ENCODE measurements around the gene TBCE. TPM values are rescaled to one million over a fixed set of nuclear protein-coding genes. Genes with fewer than 3 reads are reported as not detected.
A peak's percentile ranks its signal among the peaks of the same experiment; 100 is the strongest.

TBCE gene
- polyA plus RNA-seq, 3 donors, result 15.4 to 19.4 (median 17.6) TPM

DNA sequence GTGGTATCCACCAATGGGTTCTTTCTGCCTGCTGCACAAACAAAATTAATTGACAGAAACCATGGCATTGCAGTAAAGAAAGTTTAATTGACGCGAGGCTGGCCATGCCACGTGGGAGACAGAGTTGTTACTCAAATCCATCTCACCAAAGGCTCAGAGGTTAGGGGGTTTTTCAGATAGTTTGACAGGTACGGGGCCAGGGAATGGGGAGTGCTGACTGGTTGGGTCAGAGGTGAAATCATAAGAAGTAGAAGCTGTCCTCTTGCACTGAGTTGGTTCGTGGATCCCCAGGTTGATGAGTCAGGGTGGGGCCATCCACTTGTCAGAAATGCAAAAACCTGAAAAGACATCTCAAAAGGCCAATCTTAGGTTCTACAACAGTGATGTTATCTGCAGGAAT, 941 bp upstream of the TBCE start:
- H3K4me2 ChIP-seq (replicated peaks; ENCODE audit: extremely low read depth, low read length, poor library complexity, severe bottlenecking), result no peak overlapping the region
- peak overlapping the region in 1 of 2 donors; percentile 12 for H3K4me3 Mint-ChIP-seq
- no peak overlapping the region for H3K27ac ChIP-seq (ENCODE audit: low read depth in 1 of 2, low read length in 2 of 2)
- H3K4me3 ChIP-seq (replicated peaks in 1 of 3; ENCODE audit: low read depth in 2 of 3, low read length in 3 of 3), result no peak overlapping the region
- H4K20me1 ChIP-seq (ENCODE audit: insufficient read depth, low read length), result no peaks in the 10 kb centered on the region
- peaks cover 38% of the 10 kb centered on the region for H3K79me2 ChIP-seq (ENCODE audit: insufficient read depth, low read length)
- H3K4me1 ChIP-seq (ENCODE audit: control insufficient read depth in 1 of 2, insufficient read depth in 2 of 2, low read length in 2 of 2), result peaks cover 11 to 17% of the 10 kb centered on the region in 2 donors
- TF ChIP-seq, protein P1, sequence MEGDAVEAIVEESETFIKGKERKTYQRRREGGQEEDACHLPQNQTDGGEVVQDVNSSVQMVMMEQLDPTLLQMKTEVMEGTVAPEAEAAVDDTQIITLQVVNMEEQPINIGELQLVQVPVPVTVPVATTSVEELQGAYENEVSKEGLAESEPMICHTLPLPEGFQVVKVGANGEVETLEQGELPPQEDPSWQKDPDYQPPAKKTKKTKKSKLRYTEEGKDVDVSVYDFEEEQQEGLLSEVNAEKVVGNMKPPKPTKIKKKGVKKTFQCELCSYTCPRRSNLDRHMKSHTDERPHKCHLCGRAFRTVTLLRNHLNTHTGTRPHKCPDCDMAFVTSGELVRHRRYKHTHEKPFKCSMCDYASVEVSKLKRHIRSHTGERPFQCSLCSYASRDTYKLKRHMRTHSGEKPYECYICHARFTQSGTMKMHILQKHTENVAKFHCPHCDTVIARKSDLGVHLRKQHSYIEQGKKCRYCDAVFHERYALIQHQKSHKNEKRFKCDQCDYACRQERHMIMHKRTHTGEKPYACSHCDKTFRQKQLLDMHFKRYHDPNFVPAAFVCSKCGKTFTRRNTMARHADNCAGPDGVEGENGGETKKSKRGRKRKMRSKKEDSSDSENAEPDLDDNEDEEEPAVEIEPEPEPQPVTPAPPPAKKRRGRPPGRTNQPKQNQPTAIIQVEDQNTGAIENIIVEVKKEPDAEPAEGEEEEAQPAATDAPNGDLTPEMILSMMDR (IDR thresholded peaks at IDR 0.05), result no peak
- H3K27me3 Mint-ChIP-seq (ENCODE audit: low read depth in 3 of 3), result peaks cover 0 to 3% (median 0%) of the 10 kb centered on the region in 3 donors
- H3K9me3 ChIP-seq (replicated peaks in 1 of 2; ENCODE audit: control insufficient read depth in 1 of 2, insufficient read depth in 1 of 2, low read length in 2 of 2), result no peaks in the 10 kb centered on the region
- no peak overlapping the region for H3K27ac Mint-ChIP-seq
- peaks cover 2 to 10% of the 10 kb centered on the region in 2 donors for H3K36me3 Mint-ChIP-seq
- no peaks in the 10 kb centered on the region for H3K27me3 ChIP-seq (ENCODE audit: control insufficient read depth in 2 of 2, insufficient read depth in 2 of 2, low read length in 2 of 2)
- H3K9ac ChIP-seq (ENCODE audit: insufficient read depth, low read length, poor library complexity, severe bottlenecking), result no peak overlapping the region
- DNase-seq, result no peak
- peaks cover 23% of the 10 kb centered on the region for H3K4me1 Mint-ChIP-seq
- peak overlapping the region; percentile 98 for H2AFZ ChIP-seq (ENCODE audit: insufficient read depth, low read depth, low read length, poor library complexity, severe bottlenecking)
- H3K36me3 ChIP-seq (replicated peaks in 1 of 2; ENCODE audit: control insufficient read depth in 1 of 2, insufficient read depth in 2 of 2, low read length in 2 of 2), result no peaks in the 10 kb centered on the region
- WGBS (ENCODE audit: insufficient coverage), result 100% methylated on average over 2 of the region's 5 CpGs
- H3K9me3 Mint-ChIP-seq, result no peaks in the 10 kb centered on the region
- intact Hi-C loops (cut with micrococcal nuclease), result loop anchor here (2.0 to 5.0 kb wide), 2 partner anchors 37 to 39 kb away; partner anchors contain the start of genes ARID4B (in 2 of the 2) and GGPS1 (in 2 of the 2)

DNA sequence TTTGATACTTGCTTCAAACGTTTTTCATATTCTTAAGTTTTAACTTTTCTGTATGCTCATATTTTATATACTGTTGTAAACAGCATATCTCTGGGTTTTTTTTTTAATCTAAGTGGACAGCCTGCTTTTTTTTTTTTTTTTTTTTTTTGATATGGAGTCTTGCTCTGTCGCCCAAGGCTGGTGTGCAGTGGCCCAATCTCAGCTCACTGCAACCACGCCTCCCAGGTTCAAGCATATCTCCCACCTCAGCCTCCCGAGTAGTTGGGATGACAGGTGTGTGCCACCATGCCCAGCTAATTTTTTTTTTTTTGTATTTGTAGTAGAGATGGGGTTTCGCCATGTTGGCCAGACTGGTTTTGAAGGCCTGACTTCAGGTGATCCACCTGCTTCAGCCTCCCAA, 1.2 kb downstream of the TBCE start:
- Mint-ChIP-seq H3K4me1 (peaks cover 22% of the 10 kb centered on the region), H3K27ac (no peak overlapping the region), H3K27me3 (ENCODE audit: low read depth in 3 of 3) (peaks cover 0 to 5% (median 0%) of the 10 kb centered on the region in 3 donors), H3K9me3 (no peaks in the 10 kb centered on the region), H3K4me3 (no peak overlapping the region), H3K36me3 (peaks cover 2 to 14% of the 10 kb centered on the region in 2 donors)
- Histone ChIP-seq H3K4me1 (ENCODE audit: control insufficient read depth in 1 of 2, insufficient read depth in 2 of 2, low read length in 2 of 2) (peaks cover 11 to 17% of the 10 kb centered on the region in 2 donors), H3K36me3 (replicated peaks in 1 of 2; ENCODE audit: control insufficient read depth in 1 of 2, insufficient read depth in 2 of 2, low read length in 2 of 2) (no peaks in the 10 kb centered on the region), H3K27me3 (ENCODE audit: control insufficient read depth in 2 of 2, insufficient read depth in 2 of 2, low read length in 2 of 2) (no peaks in the 10 kb centered on the region), H3K9ac (ENCODE audit: insufficient read depth, low read length, poor library complexity, severe bottlenecking) (no peak overlapping the region), H3K79me2 (ENCODE audit: insufficient read depth, low read length) (peaks cover 54% of the 10 kb centered on the region), H2AFZ (ENCODE audit: insufficient read depth, low read depth, low read length, poor library complexity, severe bottlenecking) (peak overlapping the region; percentile 98), H3K27ac (ENCODE audit: low read depth in 1 of 2, low read length in 2 of 2) (no peak overlapping the region), H3K4me2 (replicated peaks; ENCODE audit: extremely low read depth, low read length, poor library complexity, severe bottlenecking) (peak overlapping the region; percentile 87), H3K9me3 (replicated peaks in 1 of 2; ENCODE audit: control insufficient read depth in 1 of 2, insufficient read depth in 1 of 2, low read length in 2 of 2) (no peaks in the 10 kb centered on the region), H3K4me3 (replicated peaks in 1 of 3; ENCODE audit: low read depth in 2 of 3, low read length in 3 of 3) (peak overlapping the region in 1 of 3 experiments; percentile 96), H4K20me1 (ENCODE audit: insufficient read depth, low read length) (no peaks in the 10 kb centered on the region)
- intact Hi-C loops (cut with micrococcal nuclease), result loop anchor here in 1 of 2 donors (5.0 kb wide), 1 partner anchor 41 kb away; the partner anchor contains the start of genes ARID4B and GGPS1
- TF ChIP-seq, protein P1 (IDR thresholded peaks at IDR 0.05), result no peak
- DNase-seq, result no peak
- WGBS (ENCODE audit: insufficient coverage), result 100% methylated on average over 1 of the region's 5 CpGs

All from CD14-positive monocyte (primary cell).